GM18505 (cell line): Measurements from ENCODE around the gene ENTREP3.

Source experiments
- ATAC-seq: cut with Tn5 transposase; IDR thresholded peaks from one replicate; pipeline ENCODE4 v1.9.1; 2021; ENCODE audit not compliant: unreplicated experiment
- POLR2A ChIP-seq: IDR thresholded peaks from 4 replicates; pipeline ENCODE4 v1.6.1; 2011; ENCODE audit warnings: borderline replicate concordance; ENCODE audit not compliant: insufficient read depth, insufficient read length; ENCODE audit errors: extremely low read depth

ENTREP3 gene

GRCh38 chr1:155287987-155288543 is 32.8 kb upstream of the ENTREP3 start:
- ATAC-seq: no peak
- no peak for TF ChIP-seq POLR2A

GRCh38 chr1:155286544-155286943 is 31.3 kb upstream of the ENTREP3 start:
- no peak for ATAC-seq
- no peak for TF ChIP-seq POLR2A

- ATAC-seq: no peak
- no peak for TF ChIP-seq POLR2A
These were observed 30.4 kb upstream of the ENTREP3 start for GRCh38 chr1:155285631-155286044.

GRCh38 chr1:155285063-155285462 is 29.8 kb upstream of the ENTREP3 start:
- no peak for ATAC-seq
- no peak for TF ChIP-seq POLR2A

- no peak for TF ChIP-seq POLR2A
- ATAC-seq: no peak
These were observed 29.2 kb upstream of the ENTREP3 start for GRCh38 chr1:155284476-155284875.

- TF ChIP-seq POLR2A: no peak
- no peak for ATAC-seq
These were observed 27.3 kb upstream of the ENTREP3 start for GRCh38 chr1:155282488-155283091.

GRCh38 chr1:155279268-155279667 is 24.0 kb upstream of the ENTREP3 start:
- no peak for TF ChIP-seq POLR2A
- ATAC-seq: no peak

- no peak for TF ChIP-seq POLR2A
- ATAC-seq: no peak
These were observed 23.4 kb upstream of the ENTREP3 start for GRCh38 chr1:155278689-155279160.

- no peak for TF ChIP-seq POLR2A
- no peak for ATAC-seq
These were observed 22.8 kb upstream of the ENTREP3 start for GRCh38 chr1:155277902-155278688.

- TF ChIP-seq POLR2A: no peak
- peak; percentile 60 for ATAC-seq
These were observed 22.0 kb upstream of the ENTREP3 start, which contains the start of gene HCN3 for GRCh38 chr1:155277070-155277901. HCN3 (plus strand) TSS chr1:155277463; CDS start chr1:155277591, 128 bp downstream.

GRCh38 chr1:155273343-155274245 is 18.3 kb upstream of the ENTREP3 start, which contains the start of gene CLK2:
CLK2 (minus strand) TSS chr1:155273504; CDS start chr1:155270977, 2,527 bp downstream.
- peak; percentile 75 for ATAC-seq
- peak; percentile 91 for TF ChIP-seq POLR2A

GRCh38 chr1:155272466-155273342 is 17.4 kb upstream of the ENTREP3 start:
- peak; percentile 32 for ATAC-seq
- no peak for TF ChIP-seq POLR2A

GRCh38 chr1:155269381-155269780 is 14.1 kb upstream of the ENTREP3 start:
- no peak for ATAC-seq
- TF ChIP-seq POLR2A: no peak
